C4-2B (cell line): ENCODE data around the gene LRIG1.

ENCODE experiments used
- H3K27ac ChIP-seq: fragments of 450-650 bp; 2 replicates; pipeline ENCODE4 v1.5.1; 2017
- ZFX ChIP-seq: fragments of 450-650 bp; IDR thresholded peaks from 2 replicates; pipeline ENCODE4 v1.6.1; 2017
- TF ChIP-seq, protein P1 (sequence below): fragments of 450-650 bp; conservative IDR thresholded peaks from 2 replicates; pipeline ENCODE4 v1.5.1; 2017; ENCODE audit warnings: mild to moderate bottlenecking

LRIG1 gene

GRCh38 chr3:66463730-66464511 is 36.9 kb downstream of the LRIG1 start:
- TF ChIP-seq, protein P1, sequence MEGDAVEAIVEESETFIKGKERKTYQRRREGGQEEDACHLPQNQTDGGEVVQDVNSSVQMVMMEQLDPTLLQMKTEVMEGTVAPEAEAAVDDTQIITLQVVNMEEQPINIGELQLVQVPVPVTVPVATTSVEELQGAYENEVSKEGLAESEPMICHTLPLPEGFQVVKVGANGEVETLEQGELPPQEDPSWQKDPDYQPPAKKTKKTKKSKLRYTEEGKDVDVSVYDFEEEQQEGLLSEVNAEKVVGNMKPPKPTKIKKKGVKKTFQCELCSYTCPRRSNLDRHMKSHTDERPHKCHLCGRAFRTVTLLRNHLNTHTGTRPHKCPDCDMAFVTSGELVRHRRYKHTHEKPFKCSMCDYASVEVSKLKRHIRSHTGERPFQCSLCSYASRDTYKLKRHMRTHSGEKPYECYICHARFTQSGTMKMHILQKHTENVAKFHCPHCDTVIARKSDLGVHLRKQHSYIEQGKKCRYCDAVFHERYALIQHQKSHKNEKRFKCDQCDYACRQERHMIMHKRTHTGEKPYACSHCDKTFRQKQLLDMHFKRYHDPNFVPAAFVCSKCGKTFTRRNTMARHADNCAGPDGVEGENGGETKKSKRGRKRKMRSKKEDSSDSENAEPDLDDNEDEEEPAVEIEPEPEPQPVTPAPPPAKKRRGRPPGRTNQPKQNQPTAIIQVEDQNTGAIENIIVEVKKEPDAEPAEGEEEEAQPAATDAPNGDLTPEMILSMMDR, result no peak
- TF ChIP-seq ZFX, result no peak
- no peak overlapping the region for H3K27ac ChIP-seq

GRCh38 chr3:66463054-66463631 is 37.7 kb downstream of the LRIG1 start:
- H3K27ac ChIP-seq, result no peak overlapping the region
- TF ChIP-seq, protein P1, result no peak
- TF ChIP-seq ZFX, result no peak

GRCh38 chr3:66457252-66457651 is 43.6 kb downstream of the LRIG1 start:
- TF ChIP-seq, protein P1, result no peak
- no peak for TF ChIP-seq ZFX
- no peak overlapping the region for H3K27ac ChIP-seq

GRCh38 chr3:66456711-66457173 is 44.1 kb downstream of the LRIG1 start:
- TF ChIP-seq, protein P1, result no peak
- no peak for TF ChIP-seq ZFX
- H3K27ac ChIP-seq, result no peak overlapping the region

GRCh38 chr3:66454464-66454859 is 46.4 kb downstream of the LRIG1 start:
- no peak overlapping the region for H3K27ac ChIP-seq
- TF ChIP-seq, protein P1, result no peak
- TF ChIP-seq ZFX, result no peak

DNA sequence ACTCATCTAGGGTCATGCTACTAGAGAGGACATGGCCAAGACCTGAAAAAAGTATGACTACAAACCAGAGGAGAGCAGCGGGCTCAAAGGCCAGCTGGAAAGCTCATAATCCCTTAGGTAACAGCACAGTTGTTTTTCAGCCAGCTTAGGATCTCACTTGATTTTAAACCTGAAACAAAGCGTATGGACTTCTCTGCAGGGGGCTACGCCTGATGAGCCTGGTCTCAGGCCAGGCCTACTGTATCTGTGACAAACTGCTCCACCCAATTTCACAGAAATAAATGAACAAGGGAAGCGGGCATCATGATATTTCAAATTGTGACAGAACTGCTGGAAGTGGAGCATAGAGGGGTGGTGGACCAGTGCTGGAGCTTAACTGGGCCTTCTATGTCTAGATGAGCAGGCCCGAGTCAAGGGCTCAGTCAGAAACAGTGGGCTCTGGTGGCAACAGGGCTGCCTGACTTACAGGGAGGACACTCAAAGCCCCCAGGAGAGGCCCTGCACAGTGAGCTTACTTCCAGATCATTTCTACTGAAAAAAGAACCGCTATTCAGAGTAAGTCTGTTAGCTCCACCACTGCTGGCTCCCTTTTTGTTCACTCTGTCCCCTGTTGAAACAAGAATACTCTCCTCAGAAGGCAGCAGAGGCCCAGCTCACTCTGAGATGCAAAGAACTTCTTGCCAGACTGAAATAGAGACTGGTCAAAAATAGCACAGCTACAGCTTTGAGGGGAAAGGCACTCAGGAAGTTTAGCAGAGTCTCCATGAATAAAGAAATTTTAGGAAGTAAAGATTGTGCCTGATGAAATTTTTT is 47.0 kb downstream of the LRIG1 start:
- no peak for TF ChIP-seq ZFX
- TF ChIP-seq, protein P1, result no peak
- no peak overlapping the region for H3K27ac ChIP-seq
